Ovary (tissue), 9 donors: ENCODE results near the gene GNAL. TPM values are rescaled to one million over a fixed set of nuclear protein-coding genes. Genes with fewer than 3 reads are reported as not detected.

Source experiments
- DNase-seq, 5 donors: peaks; one replicate each; pipeline ENCODE4 v3.0.0-alpha.2; 2019 to 2020
- H3K27ac ChIP-seq, 2 donors: fragments of 200-600 bp; one replicate each; pipeline versions ENCODE4 v1.5.1 to v1.8.0; 2019 to 2022
- H3K27me3 ChIP-seq: fragments of 200-600 bp; one replicate; pipeline ENCODE4 v1.8.0; 2022
- H3K36me3 ChIP-seq: fragments of 200-600 bp; sonication (generic); one replicate; pipeline ENCODE4 v1.5.1; 2019
- H3K4me1 ChIP-seq: one replicate; pipeline ENCODE4 v1.8.1; 2013; ENCODE audit warnings: mild to moderate bottlenecking, moderate library complexity; ENCODE audit not compliant: insufficient read depth
- H3K4me3 ChIP-seq: fragments of 200-600 bp; sonication (generic); one replicate; pipeline ENCODE4 v1.5.1; 2017
- H3K9me3 ChIP-seq, 2 donors: fragments of 200-600 bp in 1 of 2; sonication (generic) in 1 of 2; one replicate each; pipeline versions ENCODE4 v1.5.1 to v1.8.1; 2013 to 2019; ENCODE audit warnings: mild to moderate bottlenecking in 1 of 2, moderate library complexity in 1 of 2
- CTCF ChIP-seq, 3 donors: fragments of 450-650 bp in 2 of 3; fragments of 200-600 bp in 1 of 3; IDR thresholded peaks; one replicate each; pipeline versions ENCODE4 v1.5.1 to v1.8.0; 2016 to 2022; ENCODE audit warnings: antibody characterized with exemption in 3 of 3, mild to moderate bottlenecking in 1 of 3
- EP300 ChIP-seq: sonication (generic); formaldehyde crosslinking; IDR thresholded peaks from one replicate; pipeline ENCODE4 v1.6.1; 2017; ENCODE audit warnings: antibody characterized with exemption
- POLR2A ChIP-seq: fragments of 450-650 bp; IDR thresholded peaks from one replicate; pipeline ENCODE4 v1.6.1; 2017; ENCODE audit warnings: antibody characterized with exemption, mild to moderate bottlenecking, moderate library complexity
- WGBS, 3 donors: extraction: QIAGEN DNeasy Blood & Tissue Kit in 1 of 3; methylation state at CpG; one replicate each; pipeline versions ENCODE4 v1.1.5 to v1.1.7; 2013 to 2017; 5-methylcytosine and 5-hydroxymethylcytosine counted together
- intact Hi-C, 4 donors: fragments of 100-400 bp; cut with DNase I; formaldehyde crosslinking; loops; one replicate each; pipeline versions ENCODE4 v1.11.0 to v1.15.1; 2022 to 2023
- polyA plus RNA-seq, 2 donors: library from polyadenylated mRNA; stranded (reverse); fragments of 200-250 nt in 1 of 2; fragments of 350-450 nt in 1 of 2; fragmentation: Illumina TruSeq in 1 of 2; extraction: RNeasy Lipid Tissue Mini Kit (QIAGEN cat#74804) in 1 of 2; gene quantifications; one replicate each; pipeline ENCODE4 v1.2.3, GENCODE V29; 2013 to 2014
- total RNA-seq, 7 donors: library from RNA; depleted of rRNA in 2 of 7; stranded (reverse); fragments of >200 nt in 2 of 7; fragmentation: NEBNext Ultra II Directional in 3 of 7; extraction: Animal tissue kit (Norgen Biotek cat#: 25700) in 3 of 7; gene quantifications; one replicate each; pipeline versions ENCODE4 v1.1.0 to v1.2.4, GENCODE V29; 2016 to 2023
- donor health status: DM: no; HTN: no; CAD: no; lungs with moderate emphysema.
- donor health status: DM: no; HTN: no; CAD: no.
- donor health status: Bipolar disorder and iron deficiency.
- donor health status: DM: yes; HTN: yes; CAD: no.
- donor health status: DM: no; HTN: no; CAD: no.
- donor health status: DM: yes; HTN: yes; CAD: no.

Gene GNAL
- total and polyA plus RNA-seq, 9 donors = 1.6 to 15.4 (median 3.4) TPM

GRCh38 chr18:11828786-11829432, 139.8 kb downstream of the GNAL start:
- H3K36me3 ChIP-seq = no peaks in the 10 kb centered on the region
- DNase-seq = no peak

GRCh38 chr18:11830585-11830984, 141.5 kb downstream of the GNAL start:
- no peak overlapping the region for H3K27ac ChIP-seq
- no peak overlapping the region for H3K4me3 ChIP-seq
- DNase-seq = no peak
- TF ChIP-seq POLR2A (no peak), EP300 (no peak), CTCF (IDR thresholded peaks at IDR 0.05) (no peak)
- no peaks in the 10 kb centered on the region for H3K9me3 ChIP-seq
- WGBS, 3 donors = 97 to 98% (median 97%) methylated on average over 4 of the region's 4 CpGs
- H3K4me1 ChIP-seq = peaks cover 3% of the 10 kb centered on the region
- H3K27me3 ChIP-seq = no peaks in the 10 kb centered on the region
- H3K36me3 ChIP-seq = no peaks in the 10 kb centered on the region
- intact Hi-C loops = no loop called here

More at GRCh38 chr18:11828786-11829432, 139.8 kb downstream of the GNAL start:
- Histone ChIP-seq H3K27ac (no peak overlapping the region), H3K9me3 (no peaks in the 10 kb centered on the region), H3K27me3 (no peaks in the 10 kb centered on the region), H3K4me1 (peaks cover 3% of the 10 kb centered on the region), H3K4me3 (no peak overlapping the region)
- intact Hi-C loops = no loop called here
- TF ChIP-seq EP300 (no peak), POLR2A (no peak), CTCF (IDR thresholded peaks at IDR 0.05) (no peak)
- 65 to 68% (median 67%) methylated on average over 6 of the region's 6 CpGs for WGBS, 3 donors

GRCh38 chr18:11831921-11832320, 142.9 kb downstream of the GNAL start:
- TF ChIP-seq EP300 (no peak), CTCF (IDR thresholded peaks at IDR 0.05) (no peak), POLR2A (no peak)
- H3K27me3 ChIP-seq = no peaks in the 10 kb centered on the region
- peaks cover 3% of the 10 kb centered on the region for H3K4me1 ChIP-seq
- H3K9me3 ChIP-seq = no peaks in the 10 kb centered on the region
- DNase-seq = no peak
- intact Hi-C loops = no loop called here
- H3K36me3 ChIP-seq = no peaks in the 10 kb centered on the region
- WGBS, 3 donors = 17 to 47% (median 19%) methylated on average over 3 of the region's 3 CpGs
- no peak overlapping the region for H3K4me3 ChIP-seq
- no peak overlapping the region for H3K27ac ChIP-seq

- intact Hi-C loops = no loop called here
- WGBS, 3 donors = 79 to 82% (median 80%) methylated on average over 5 of the region's 5 CpGs
- TF ChIP-seq CTCF (IDR thresholded peaks at IDR 0.05) (no peak), POLR2A (no peak), EP300 (no peak)
- H3K9me3 ChIP-seq = no peaks in the 10 kb centered on the region
- DNase-seq = no peak
- H3K36me3 ChIP-seq = no peaks in the 10 kb centered on the region
- peaks cover 3% of the 10 kb centered on the region for H3K4me1 ChIP-seq
- H3K4me3 ChIP-seq = no peak overlapping the region
- no peaks in the 10 kb centered on the region for H3K27me3 ChIP-seq
- H3K27ac ChIP-seq = no peak overlapping the region
Measured at GRCh38 chr18:11834772-11835171, 145.7 kb downstream of the GNAL start.
